Osteocyte (in vitro differentiated cells): ENCODE results near the gene PSAPL1. TPM values are rescaled to one million over a fixed set of nuclear protein-coding genes. Genes with fewer than 3 reads are reported as not detected.

Experiments
- DNase-seq: peaks from one replicate; pipeline ENCODE4 v3.0.0; 2021; ENCODE audit warnings: mixed read lengths; ENCODE audit not compliant: unreplicated experiment; ENCODE audit errors: extremely low spot score
- H3K27ac Mint-ChIP-seq: one replicate; pipeline ENCODE4 v1.8.0; 2021; ENCODE audit warnings: mild to moderate bottlenecking, mixed read lengths; ENCODE audit not compliant: unreplicated experiment
- H3K27me3 Mint-ChIP-seq: one replicate; pipeline ENCODE4 v1.8.0; 2021; ENCODE audit warnings: mixed read lengths; ENCODE audit not compliant: unreplicated experiment
- H3K36me3 Mint-ChIP-seq: one replicate; pipeline ENCODE4 v1.8.0; 2021; ENCODE audit warnings: mixed read lengths; ENCODE audit not compliant: unreplicated experiment
- H3K4me1 Mint-ChIP-seq: one replicate; pipeline ENCODE4 v1.8.0; 2021; ENCODE audit warnings: mixed read lengths; ENCODE audit not compliant: unreplicated experiment
- H3K4me3 Mint-ChIP-seq: one replicate; pipeline ENCODE4 v1.8.0; 2021; ENCODE audit warnings: mild to moderate bottlenecking, moderate library complexity, mixed read lengths; ENCODE audit not compliant: unreplicated experiment
- H3K9me3 Mint-ChIP-seq: one replicate; pipeline ENCODE4 v1.8.0; 2021; ENCODE audit warnings: mixed read lengths; ENCODE audit not compliant: unreplicated experiment
- CTCF ChIP-seq: fragments of 200-600 bp; sonication (generic); IDR thresholded peaks from 2 replicates; pipeline ENCODE4 v1.5.0; 2021; ENCODE audit warnings: antibody characterized with exemption, mild to moderate bottlenecking, moderate library complexity
- total RNA-seq: library from RNA; stranded (reverse); gene quantifications from 2 replicates; pipeline ENCODE4 v1.2.1, GENCODE V29; 2021

PSAPL1 gene
- total RNA-seq, 1 donor from 2014 or later: not detected

- DNase-seq: no peak
- TF ChIP-seq CTCF: no peak
- Mint-ChIP-seq H3K4me1 (no peaks in the 10 kb centered on the region), H3K27ac (no peak overlapping the region), H3K4me3 (no peak overlapping the region), H3K9me3 (peaks cover 5% of the 10 kb centered on the region), H3K27me3 (peaks cover 22% of the 10 kb centered on the region), H3K36me3 (no peaks in the 10 kb centered on the region)
These were observed 6.5 kb upstream of the PSAPL1 start for GRCh38 chr4:7441201-7441600.

DNA sequence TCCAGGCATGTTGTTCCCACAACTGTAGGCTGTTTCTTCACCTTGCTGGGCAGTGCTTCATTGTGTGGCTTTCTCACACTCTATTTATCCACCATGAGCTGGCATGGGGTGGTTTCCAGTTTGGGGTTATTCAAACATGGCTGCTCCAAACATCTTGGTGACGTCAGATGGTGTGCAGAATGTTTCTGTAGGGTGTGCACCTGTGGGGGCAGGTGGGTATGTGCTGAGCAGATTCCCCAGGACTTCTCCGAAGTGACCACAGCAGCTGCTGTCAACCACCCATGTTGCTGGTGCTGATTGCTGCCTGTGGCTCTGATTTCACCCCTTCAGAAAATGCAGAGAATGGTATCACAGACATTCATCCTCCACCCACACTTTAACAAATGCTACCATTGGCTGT, 5.0 kb upstream of the PSAPL1 start:
- no peak overlapping the region for H3K27ac Mint-ChIP-seq
- no peak for TF ChIP-seq CTCF
- peaks cover 5% of the 10 kb centered on the region for H3K9me3 Mint-ChIP-seq
- H3K27me3 Mint-ChIP-seq: peaks cover 16% of the 10 kb centered on the region
- H3K4me3 Mint-ChIP-seq: no peak overlapping the region
- H3K36me3 Mint-ChIP-seq: no peaks in the 10 kb centered on the region
- H3K4me1 Mint-ChIP-seq: no peaks in the 10 kb centered on the region
- no peak for DNase-seq

DNA sequence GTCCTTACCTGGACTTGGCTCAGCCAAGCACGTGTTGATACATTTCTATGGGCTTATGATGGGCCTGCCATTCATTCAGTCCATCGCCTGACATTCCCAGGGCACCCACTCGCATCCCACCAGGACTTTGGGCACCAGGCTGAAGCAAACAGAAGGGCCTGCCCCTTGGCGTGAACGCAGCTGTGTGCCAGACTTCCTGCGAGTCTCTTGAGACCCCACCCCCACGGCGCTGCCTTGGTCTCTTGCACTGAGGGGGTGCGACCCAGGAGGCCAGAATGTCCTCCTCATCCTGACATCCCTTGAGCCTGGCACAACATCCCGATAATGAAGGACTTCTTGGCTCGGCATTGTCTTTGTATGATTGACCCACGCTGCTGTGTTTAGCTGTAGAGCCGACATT, 1.5 kb upstream of the PSAPL1 start:
- H3K4me1 Mint-ChIP-seq: no peaks in the 10 kb centered on the region
- H3K36me3 Mint-ChIP-seq: no peaks in the 10 kb centered on the region
- peaks cover 5% of the 10 kb centered on the region for H3K9me3 Mint-ChIP-seq
- no peak overlapping the region for H3K27ac Mint-ChIP-seq
- H3K27me3 Mint-ChIP-seq: peaks cover 12% of the 10 kb centered on the region
- no peak overlapping the region for H3K4me3 Mint-ChIP-seq
- no peak for DNase-seq
- TF ChIP-seq CTCF: no peak

- H3K4me1 Mint-ChIP-seq: no peaks in the 10 kb centered on the region
- DNase-seq: no peak
- H3K9me3 Mint-ChIP-seq: peaks cover 5% of the 10 kb centered on the region
- no peak overlapping the region for H3K27ac Mint-ChIP-seq
- H3K27me3 Mint-ChIP-seq: peaks cover 12% of the 10 kb centered on the region
- no peak for TF ChIP-seq CTCF
- H3K36me3 Mint-ChIP-seq: no peaks in the 10 kb centered on the region
- H3K4me3 Mint-ChIP-seq: no peak overlapping the region
These were observed 836 bp upstream of the PSAPL1 start for GRCh38 chr4:7435471-7436061.

GRCh38 chr4:7434141-7434765, 477 bp downstream of the PSAPL1 start:
- H3K4me3 Mint-ChIP-seq: no peak overlapping the region
- DNase-seq: no peak
- TF ChIP-seq CTCF: no peak
- H3K27me3 Mint-ChIP-seq: peaks cover 4% of the 10 kb centered on the region
- no peak overlapping the region for H3K27ac Mint-ChIP-seq
- H3K4me1 Mint-ChIP-seq: no peaks in the 10 kb centered on the region
- H3K9me3 Mint-ChIP-seq: peaks cover 2% of the 10 kb centered on the region
- H3K36me3 Mint-ChIP-seq: no peaks in the 10 kb centered on the region
